Suprapubic skin (tissue), 4 donors: ENCODE results near the gene FKBP5. TPM values are rescaled to one million over a fixed set of nuclear protein-coding genes. Genes with fewer than 3 reads are reported as not detected.

Experiments used
- DNase-seq, 2 donors: peaks; one replicate each; pipeline ENCODE4 v3.0.0-alpha.2; 2019; ENCODE audit warnings: low spot score in 2 of 2
- H3K27ac ChIP-seq: fragments of 200-600 bp; sonication (generic); one replicate; pipeline ENCODE4 v1.5.1; 2019
- H3K27me3 ChIP-seq: fragments of 200-600 bp; sonication (generic); one replicate; pipeline ENCODE4 v1.5.1; 2019
- H3K36me3 ChIP-seq: fragments of 200-600 bp; sonication (generic); one replicate; pipeline ENCODE4 v1.5.1; 2019
- H3K4me1 ChIP-seq: fragments of 200-600 bp; sonication (generic); one replicate; pipeline ENCODE4 v1.5.1; 2019
- H3K4me3 ChIP-seq: fragments of 200-600 bp; sonication (generic); one replicate; pipeline ENCODE4 v1.5.1; 2019; ENCODE audit warnings: mild to moderate bottlenecking
- H3K9me3 ChIP-seq: fragments of 200-600 bp; sonication (generic); one replicate; pipeline ENCODE4 v1.5.1; 2019
- CTCF ChIP-seq, 2 donors: fragments of 200-600 bp in 1 of 2; fragments of 450-650 bp in 1 of 2; sonication (generic) in 1 of 2; IDR thresholded peaks; one replicate each; pipeline ENCODE4 v1.5.1; 2016 to 2019; ENCODE audit warnings: antibody characterized with exemption in 2 of 2, mild to moderate bottlenecking in 1 of 2, moderate library complexity in 1 of 2
- EP300 ChIP-seq: sonication (generic); formaldehyde crosslinking; IDR thresholded peaks from one replicate; pipeline ENCODE4 v1.6.1; 2017; ENCODE audit warnings: antibody characterized with exemption
- POLR2A ChIP-seq, 2 donors: fragments of 450-650 bp; IDR thresholded peaks; one replicate each; pipeline ENCODE4 v1.6.1; 2017; ENCODE audit warnings: antibody characterized with exemption in 2 of 2, mild to moderate bottlenecking in 2 of 2, moderate library complexity in 2 of 2
- POLR2AphosphoS5 ChIP-seq, 3 donors: sonication (generic); formaldehyde crosslinking; IDR thresholded peaks; one replicate each; pipeline ENCODE4 v1.6.1; 2017; ENCODE audit warnings: antibody characterized with exemption in 3 of 3
- WGBS: methylation state at CpG from one replicate; pipeline ENCODE4 v1.1.5; 2018; 5-methylcytosine and 5-hydroxymethylcytosine counted together
- total RNA-seq, 4 donors: library from RNA; depleted of rRNA; stranded (reverse); fragments of >200 nt; gene quantifications; one replicate each; pipeline ENCODE4 v1.1.0, GENCODE V29; 2016

Gene FKBP5
- total RNA-seq, 4 donors from 2014 or later, result 198 to 321 (median 244) TPM

- H3K27ac ChIP-seq, result peak overlapping the region; percentile 88
- WGBS, result 83% methylated on average over 3 of the region's 3 CpGs
- H3K4me1 ChIP-seq, result peaks cover 99% of the 10 kb centered on the region
- peaks cover 88% of the 10 kb centered on the region for H3K36me3 ChIP-seq
- no peaks in the 10 kb centered on the region for H3K27me3 ChIP-seq
- no peaks in the 10 kb centered on the region for H3K9me3 ChIP-seq
- no peak for DNase-seq
- TF ChIP-seq POLR2AphosphoS5 (IDR thresholded peaks at IDR 0.05), result no peak
- no peak for TF ChIP-seq CTCF (IDR thresholded peaks at IDR 0.05)
- no peak for TF ChIP-seq POLR2A (IDR thresholded peaks at IDR 0.05)
- TF ChIP-seq EP300, result no peak
- H3K4me3 ChIP-seq, result no peak overlapping the region
Observed at GRCh38 chr6:35592178-35592577, 96.5 kb downstream of the FKBP5 start.

- H3K36me3 ChIP-seq, result peaks cover 89% of the 10 kb centered on the region
- H3K27me3 ChIP-seq, result no peaks in the 10 kb centered on the region
- peak overlapping the region; percentile 88 for H3K27ac ChIP-seq
- no peak for DNase-seq
- 39% methylated on average over 5 of the region's 6 CpGs for WGBS
- no peak overlapping the region for H3K4me3 ChIP-seq
- peak in 1 of 3 donors; percentile 35 for TF ChIP-seq POLR2AphosphoS5 (IDR thresholded peaks at IDR 0.05)
- TF ChIP-seq CTCF (IDR thresholded peaks at IDR 0.05), result no peak
- TF ChIP-seq EP300, result peak; percentile 92
- TF ChIP-seq POLR2A (IDR thresholded peaks at IDR 0.05), result no peak
- no peaks in the 10 kb centered on the region for H3K9me3 ChIP-seq
- H3K4me1 ChIP-seq, result peaks cover 99% of the 10 kb centered on the region
Observed at GRCh38 chr6:35590622-35591066, 98.1 kb downstream of the FKBP5 start.

- WGBS, result 98% methylated on average over 3 of the region's 3 CpGs
- Histone ChIP-seq H3K27ac (peak overlapping the region; percentile 88), H3K4me3 (no peak overlapping the region), H3K4me1 (peaks cover 99% of the 10 kb centered on the region), H3K9me3 (no peaks in the 10 kb centered on the region), H3K27me3 (no peaks in the 10 kb centered on the region), H3K36me3 (peaks cover 82% of the 10 kb centered on the region)
- no peak for DNase-seq
- TF ChIP-seq EP300, result no peak
- TF ChIP-seq CTCF (IDR thresholded peaks at IDR 0.05), result no peak
- no peak for TF ChIP-seq POLR2AphosphoS5 (IDR thresholded peaks at IDR 0.05)
- TF ChIP-seq POLR2A (IDR thresholded peaks at IDR 0.05), result no peak
Observed at GRCh38 chr6:35589904-35590303, 98.8 kb downstream of the FKBP5 start.

- DNase-seq, result no peak
- TF ChIP-seq POLR2AphosphoS5 (IDR thresholded peaks at IDR 0.05), result no peak
- TF ChIP-seq POLR2A (IDR thresholded peaks at IDR 0.05), result no peak
- TF ChIP-seq CTCF (IDR thresholded peaks at IDR 0.05), result no peak
- no peak for TF ChIP-seq EP300
- H3K9me3 ChIP-seq, result no peaks in the 10 kb centered on the region
- H3K27me3 ChIP-seq, result no peaks in the 10 kb centered on the region
- H3K4me3 ChIP-seq, result no peak overlapping the region
- peak overlapping the region; percentile 88 for H3K27ac ChIP-seq
- 95% methylated on average over 8 of the region's 8 CpGs for WGBS
- peaks cover 100% of the 10 kb centered on the region for H3K4me1 ChIP-seq
- peaks cover 75% of the 10 kb centered on the region for H3K36me3 ChIP-seq
Observed at GRCh38 chr6:35589201-35589739, 99.4 kb downstream of the FKBP5 start.

- Histone ChIP-seq H3K4me1 (peaks cover 85% of the 10 kb centered on the region), H3K4me3 (no peak overlapping the region), H3K9me3 (no peaks in the 10 kb centered on the region), H3K36me3 (peaks cover 67% of the 10 kb centered on the region), H3K27me3 (no peaks in the 10 kb centered on the region), H3K27ac (peak overlapping the region; percentile 62)
- WGBS, result 81% methylated on average over 2 of the region's 2 CpGs
- no peak for TF ChIP-seq POLR2A (IDR thresholded peaks at IDR 0.05)
- TF ChIP-seq POLR2AphosphoS5 (IDR thresholded peaks at IDR 0.05), result no peak
- TF ChIP-seq CTCF (IDR thresholded peaks at IDR 0.05), result no peak
- TF ChIP-seq EP300, result no peak
- DNase-seq, result no peak
Observed at GRCh38 chr6:35587167-35587566, 101.5 kb downstream of the FKBP5 start.
